GM18858 (cell line): ENCODE measurements around the gene DENND4A.

Experiments
- ATAC-seq: cut with Tn5 transposase; IDR thresholded peaks from one replicate; pipeline ENCODE4 v1.9.1; 2021; ENCODE audit not compliant: unreplicated experiment

Gene DENND4A

GRCh38 chr15:65688462-65688861 lies 103.6 kb downstream of the DENND4A start:
- no peak for ATAC-seq

DNA sequence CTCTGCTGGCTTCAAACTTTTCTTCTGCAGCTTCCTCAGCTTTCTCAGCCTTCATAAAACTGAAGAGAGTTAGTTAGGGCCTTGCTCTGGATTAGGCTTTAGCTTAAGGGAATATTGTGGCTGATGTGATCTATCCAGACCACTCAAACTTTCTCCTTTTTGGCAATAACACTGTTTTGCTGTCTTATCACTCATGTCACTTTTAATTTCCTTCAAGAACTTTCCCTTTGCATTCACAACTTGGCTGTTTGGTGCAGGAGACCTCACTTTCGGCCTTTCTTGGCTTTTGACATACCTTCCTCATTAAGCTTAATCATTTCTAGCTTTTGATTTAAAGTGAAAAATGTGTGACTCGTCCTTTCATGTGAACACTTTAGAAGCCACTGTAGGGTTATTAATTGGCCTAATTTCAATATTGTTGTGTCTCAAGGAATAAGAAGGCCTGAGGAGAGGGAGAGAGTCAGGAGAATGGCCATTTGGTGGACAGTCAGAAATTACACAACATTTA lies 109.6 kb downstream of the DENND4A start:
- ATAC-seq: no peak

GRCh38 chr15:65680544-65680943 lies 111.5 kb downstream of the DENND4A start:
- ATAC-seq: no peak

- no peak for ATAC-seq
Observed at GRCh38 chr15:65676123-65676522, 116.0 kb downstream of the DENND4A start.

- ATAC-seq: no peak
Observed at GRCh38 chr15:65675551-65675950, 116.5 kb downstream of the DENND4A start.

GRCh38 chr15:65666257-65666656 lies 125.8 kb downstream of the DENND4A start:
- no peak for ATAC-seq

- no peak for ATAC-seq
Observed at GRCh38 chr15:65663521-65663920, 128.6 kb downstream of the DENND4A start.

- ATAC-seq: no peak
Observed at GRCh38 chr15:65660927-65661326, 131.2 kb downstream of the DENND4A start.

GRCh38 chr15:65659502-65660052 lies 132.5 kb downstream of the DENND4A start:
- ATAC-seq: no peak

DNA sequence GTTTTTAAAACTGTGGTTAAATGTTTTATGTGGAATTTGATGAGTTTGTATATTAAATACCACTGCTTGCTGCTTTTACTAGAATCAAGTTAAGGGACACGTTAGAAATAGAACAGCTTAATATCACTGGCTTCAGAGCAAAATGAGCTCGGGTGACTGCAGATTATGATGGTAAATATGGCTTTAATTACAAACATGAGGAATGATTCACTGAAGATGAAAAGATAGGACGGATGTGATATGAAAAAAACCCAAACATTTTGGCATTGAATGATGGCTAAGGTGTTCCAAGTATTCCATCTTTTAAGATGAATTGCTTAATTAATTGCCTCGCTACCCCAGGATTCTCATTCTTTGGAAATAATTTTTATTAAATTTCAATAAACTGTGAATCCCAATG lies 136.6 kb downstream of the DENND4A start:
- ATAC-seq: no peak

- no peak for ATAC-seq
Observed at GRCh38 chr15:65655026-65655425, 137.1 kb downstream of the DENND4A start.

GRCh38 chr15:65653801-65654521 lies 138.1 kb downstream of the DENND4A start:
- no peak for ATAC-seq

DNA sequence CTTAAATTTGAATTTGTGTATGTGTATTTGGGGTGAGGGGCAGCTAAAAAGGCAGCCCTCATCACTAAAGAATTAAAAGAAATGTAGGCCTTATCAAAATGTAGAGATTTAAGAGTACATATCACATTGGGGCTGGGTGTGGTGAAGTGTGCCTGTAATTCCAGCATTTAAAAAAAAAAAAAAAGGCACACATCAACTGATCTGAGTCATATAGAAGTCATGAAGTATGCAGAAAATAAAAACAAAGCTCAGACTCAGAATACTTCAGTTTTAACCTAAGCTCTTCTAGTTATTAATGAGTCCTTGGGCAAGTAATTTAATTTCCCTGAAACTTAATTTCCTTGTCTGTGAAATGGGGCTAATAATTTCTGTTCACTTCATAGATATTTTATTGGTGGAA lies 138.8 kb downstream of the DENND4A start:
- no peak for ATAC-seq

GRCh38 chr15:65651831-65652749 lies 140.0 kb downstream of the DENND4A start:
- no peak for ATAC-seq

DNA sequence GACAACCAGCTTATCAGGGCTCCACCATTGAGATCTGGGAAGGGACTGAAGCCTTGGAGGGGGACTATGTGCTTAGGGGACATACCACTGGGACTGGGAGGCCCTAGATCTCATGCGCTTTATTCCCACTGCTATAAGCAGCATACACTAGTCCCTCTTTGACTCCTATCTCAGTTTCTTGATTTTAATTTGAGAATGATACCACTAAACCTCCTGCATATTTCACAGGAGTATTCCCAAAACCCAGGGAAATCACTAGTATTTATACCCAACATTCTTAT lies 141.1 kb downstream of the DENND4A start:
- ATAC-seq: no peak

GRCh38 chr15:65650312-65651041 lies 141.6 kb downstream of the DENND4A start:
- ATAC-seq: no peak

GRCh38 chr15:65646486-65646885 lies 145.6 kb downstream of the DENND4A start:
- no peak for ATAC-seq

DNA sequence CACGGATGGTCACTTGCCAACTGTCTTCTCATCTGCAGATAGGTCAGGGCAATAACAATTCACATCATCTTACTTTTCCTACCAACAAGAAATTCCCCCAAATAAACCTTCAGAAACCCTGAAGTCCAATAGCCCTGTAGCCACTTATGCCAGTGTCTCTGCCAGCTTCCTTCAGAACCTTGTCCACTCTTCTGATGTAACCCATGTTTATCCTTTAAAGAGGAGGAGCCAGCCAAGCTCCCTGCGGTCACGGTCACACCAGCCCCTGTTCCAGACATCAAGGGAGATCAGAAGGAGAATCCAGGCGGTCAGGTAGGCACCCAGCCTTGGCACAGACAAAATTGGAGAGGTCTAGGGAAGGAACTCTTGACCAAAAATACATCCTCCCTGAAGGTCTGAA lies 146.7 kb downstream of the DENND4A start:
- no peak for ATAC-seq

DNA sequence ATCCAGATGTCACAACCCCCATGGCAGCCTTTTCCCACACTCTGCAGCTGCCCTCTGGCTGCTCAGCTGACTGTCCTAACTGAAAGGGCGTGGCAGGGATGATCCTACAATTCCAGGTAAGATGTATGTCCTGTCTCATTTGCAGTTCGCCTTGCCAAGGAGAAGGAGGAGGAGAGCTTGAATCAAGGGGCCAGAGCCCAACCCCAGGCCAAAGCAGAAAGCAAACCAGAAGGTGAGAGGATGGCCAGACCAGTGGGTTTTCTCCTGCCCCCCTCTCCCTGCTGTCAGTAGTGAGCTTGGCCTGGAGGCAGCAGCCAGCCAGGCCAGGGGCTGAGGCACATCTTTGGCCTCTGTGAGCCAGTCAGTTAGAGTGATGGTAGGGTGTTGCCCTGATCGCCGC lies 147.8 kb downstream of the DENND4A start:
- no peak for ATAC-seq

GRCh38 chr15:65642594-65642993 lies 149.5 kb downstream of the DENND4A start:
- ATAC-seq: no peak

DNA sequence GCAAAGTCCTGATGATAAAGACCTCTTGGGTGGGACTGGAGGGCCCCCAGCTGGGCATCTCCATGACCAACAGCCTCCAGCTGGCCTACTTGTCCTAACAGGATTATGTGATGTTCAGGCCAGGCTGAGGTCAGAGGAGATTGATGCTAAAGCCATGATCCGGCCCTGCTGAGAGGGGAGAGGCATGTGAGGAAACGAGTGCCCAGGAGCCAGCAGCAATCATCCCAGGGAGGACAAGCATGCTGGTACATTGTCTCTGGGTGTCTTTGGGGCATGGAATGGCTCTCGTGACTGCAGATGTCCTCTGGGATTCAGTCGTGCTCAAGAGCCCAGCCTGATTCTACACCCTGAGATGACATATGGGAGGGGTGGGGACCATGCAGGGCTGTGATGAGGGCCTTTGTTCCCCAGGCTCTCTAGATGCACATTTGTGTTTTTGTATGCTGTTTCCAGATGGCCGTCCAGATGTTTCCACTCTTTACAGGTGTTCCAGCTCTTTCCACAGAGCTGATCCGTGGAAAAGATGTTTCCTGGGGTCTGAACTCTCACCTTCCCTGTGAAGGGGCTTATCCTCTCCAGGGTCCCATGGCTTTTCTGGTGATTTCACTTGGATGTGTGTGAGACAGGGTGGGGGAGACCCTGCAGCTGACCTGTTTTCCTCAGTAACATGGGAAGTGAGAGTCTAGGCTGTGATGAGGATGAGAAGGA lies 150.2 kb downstream of the DENND4A start:
- ATAC-seq: no peak
